NCI-H524 treated with DMSO at 0.1 percent for 48 hours (cell line): Measurements from ENCODE around the gene TDRD12.

ENCODE experiments used
- DNase-seq: peaks from one replicate; lab custom pipeline; 2025; lab: John Stamatoyannopoulos, UW

TDRD12 gene, protein sequence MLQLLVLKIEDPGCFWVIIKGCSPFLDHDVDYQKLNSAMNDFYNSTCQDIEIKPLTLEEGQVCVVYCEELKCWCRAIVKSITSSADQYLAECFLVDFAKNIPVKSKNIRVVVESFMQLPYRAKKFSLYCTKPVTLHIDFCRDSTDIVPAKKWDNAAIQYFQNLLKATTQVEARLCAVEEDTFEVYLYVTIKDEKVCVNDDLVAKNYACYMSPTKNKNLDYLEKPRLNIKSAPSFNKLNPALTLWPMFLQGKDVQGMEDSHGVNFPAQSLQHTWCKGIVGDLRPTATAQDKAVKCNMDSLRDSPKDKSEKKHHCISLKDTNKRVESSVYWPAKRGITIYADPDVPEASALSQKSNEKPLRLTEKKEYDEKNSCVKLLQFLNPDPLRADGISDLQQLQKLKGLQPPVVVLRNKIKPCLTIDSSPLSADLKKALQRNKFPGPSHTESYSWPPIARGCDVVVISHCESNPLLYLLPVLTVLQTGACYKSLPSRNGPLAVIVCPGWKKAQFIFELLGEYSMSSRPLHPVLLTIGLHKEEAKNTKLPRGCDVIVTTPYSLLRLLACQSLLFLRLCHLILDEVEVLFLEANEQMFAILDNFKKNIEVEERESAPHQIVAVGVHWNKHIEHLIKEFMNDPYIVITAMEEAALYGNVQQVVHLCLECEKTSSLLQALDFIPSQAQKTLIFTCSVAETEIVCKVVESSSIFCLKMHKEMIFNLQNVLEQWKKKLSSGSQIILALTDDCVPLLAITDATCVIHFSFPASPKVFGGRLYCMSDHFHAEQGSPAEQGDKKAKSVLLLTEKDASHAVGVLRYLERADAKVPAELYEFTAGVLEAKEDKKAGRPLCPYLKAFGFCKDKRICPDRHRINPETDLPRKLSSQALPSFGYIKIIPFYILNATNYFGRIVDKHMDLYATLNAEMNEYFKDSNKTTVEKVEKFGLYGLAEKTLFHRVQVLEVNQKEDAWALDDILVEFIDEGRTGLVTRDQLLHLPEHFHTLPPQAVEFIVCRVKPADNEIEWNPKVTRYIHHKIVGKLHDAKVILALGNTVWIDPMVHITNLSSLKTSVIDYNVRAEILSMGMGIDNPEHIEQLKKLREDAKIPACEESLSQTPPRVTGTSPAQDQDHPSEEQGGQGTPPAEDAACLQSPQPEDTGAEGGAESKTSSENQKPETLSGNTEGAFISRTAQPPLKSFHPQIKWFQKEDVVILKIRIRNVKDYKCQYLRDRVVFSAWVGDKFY (N-terminal part only)

DNA sequence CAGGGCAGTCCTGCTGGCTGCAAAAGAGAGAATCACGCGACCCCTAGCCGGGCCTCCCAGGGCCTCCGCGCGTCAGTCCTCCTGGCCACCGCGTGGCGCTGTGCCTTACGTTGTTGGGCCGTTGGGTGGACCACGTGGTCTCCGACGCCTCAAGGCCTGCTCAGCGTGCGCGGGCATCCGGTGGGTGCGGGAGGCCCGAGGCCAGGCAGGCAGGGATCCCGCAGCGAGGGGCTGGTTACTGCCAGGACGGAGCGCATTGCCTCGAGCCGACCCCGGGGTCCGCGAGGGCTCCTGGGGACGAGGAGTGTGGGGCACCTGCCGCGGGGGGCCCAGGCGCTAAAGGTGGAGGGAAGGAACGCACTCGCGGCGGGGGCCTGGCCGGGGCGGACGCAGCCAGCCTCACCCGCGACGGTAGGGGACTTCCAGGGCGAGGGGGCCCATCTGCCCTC, at the start of gene TDRD12:
Gene TDRD12, plus strand, starts transcription at position 157 of the 449 bp plus-strand sequence. CDS start 306 bp downstream, outside the sequence.
- DNase-seq = no peak

DNA sequence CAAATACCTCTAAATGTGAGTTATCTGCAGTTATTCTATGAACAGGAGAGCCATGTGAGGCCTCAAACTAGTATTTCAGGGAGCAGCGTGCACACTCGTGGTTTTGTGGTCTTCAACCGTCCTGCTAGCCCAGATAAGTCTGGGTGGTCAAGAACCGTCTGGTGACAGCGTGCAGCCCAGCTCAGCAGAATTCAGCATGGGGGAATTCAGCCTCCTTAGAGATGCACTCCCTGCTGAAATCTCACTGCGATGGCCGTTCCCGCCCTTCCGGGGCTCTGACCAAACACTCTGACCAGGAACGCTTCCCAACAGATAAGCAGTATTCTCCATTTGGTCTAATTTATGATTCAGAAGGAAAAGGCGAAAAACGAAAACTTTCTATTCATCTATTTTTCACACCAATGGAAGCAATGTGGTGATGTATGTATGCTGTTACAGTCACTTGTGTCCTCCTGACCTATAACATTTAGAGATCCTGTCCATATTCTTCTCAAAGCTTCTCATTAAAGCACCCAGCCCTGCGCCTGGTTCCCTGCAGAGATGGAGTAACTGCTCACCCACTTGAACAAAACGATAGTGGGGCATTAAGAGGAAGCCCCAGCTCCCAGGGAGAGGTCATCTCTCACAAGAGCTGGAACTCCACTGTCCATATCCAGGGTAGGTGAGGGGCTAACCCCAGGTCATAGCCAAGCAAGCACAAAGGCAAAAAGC, 47.5 kb upstream of the TDRD12 start:
- no peak for DNase-seq

DNA sequence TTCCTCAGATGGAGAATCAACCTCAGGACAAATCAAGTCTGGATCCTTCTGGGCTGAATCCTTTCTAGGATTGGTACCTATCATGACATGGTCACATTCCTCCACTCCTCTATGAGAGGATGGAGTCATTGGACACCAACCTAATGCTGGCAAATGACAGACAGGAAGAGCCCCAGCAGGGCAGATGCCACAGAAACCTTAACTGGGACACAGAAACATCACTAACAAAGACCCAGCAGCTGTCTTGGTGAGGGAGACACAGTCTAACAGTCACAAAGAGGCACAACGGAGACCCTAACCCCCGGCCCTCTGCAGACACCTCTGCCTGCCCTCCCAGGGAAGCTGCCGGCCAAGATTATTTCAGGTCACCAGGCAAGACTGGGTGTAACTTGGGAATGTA, 46.7 kb upstream of the TDRD12 start:
- no peak for DNase-seq

DNA sequence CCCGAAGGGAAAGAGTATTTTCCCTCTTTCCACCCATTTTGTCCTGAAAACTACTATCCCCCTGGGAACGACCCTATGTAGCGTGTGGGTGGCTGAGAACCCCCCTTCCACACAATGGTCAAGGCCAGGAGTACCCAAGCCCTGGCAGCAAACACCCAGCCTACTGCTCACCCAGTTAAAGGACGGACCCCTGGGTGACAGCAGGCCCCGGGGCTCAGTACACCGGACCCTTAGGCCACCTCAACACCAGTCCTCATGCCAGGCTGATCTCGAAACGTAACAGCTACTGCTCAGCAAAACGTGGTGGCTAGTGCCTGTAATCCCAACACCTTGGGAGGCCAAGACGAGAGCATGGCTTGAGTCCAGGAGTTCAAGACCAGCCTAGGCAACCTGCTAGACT, 46.0 kb upstream of the TDRD12 start:
- no peak for DNase-seq

DNA sequence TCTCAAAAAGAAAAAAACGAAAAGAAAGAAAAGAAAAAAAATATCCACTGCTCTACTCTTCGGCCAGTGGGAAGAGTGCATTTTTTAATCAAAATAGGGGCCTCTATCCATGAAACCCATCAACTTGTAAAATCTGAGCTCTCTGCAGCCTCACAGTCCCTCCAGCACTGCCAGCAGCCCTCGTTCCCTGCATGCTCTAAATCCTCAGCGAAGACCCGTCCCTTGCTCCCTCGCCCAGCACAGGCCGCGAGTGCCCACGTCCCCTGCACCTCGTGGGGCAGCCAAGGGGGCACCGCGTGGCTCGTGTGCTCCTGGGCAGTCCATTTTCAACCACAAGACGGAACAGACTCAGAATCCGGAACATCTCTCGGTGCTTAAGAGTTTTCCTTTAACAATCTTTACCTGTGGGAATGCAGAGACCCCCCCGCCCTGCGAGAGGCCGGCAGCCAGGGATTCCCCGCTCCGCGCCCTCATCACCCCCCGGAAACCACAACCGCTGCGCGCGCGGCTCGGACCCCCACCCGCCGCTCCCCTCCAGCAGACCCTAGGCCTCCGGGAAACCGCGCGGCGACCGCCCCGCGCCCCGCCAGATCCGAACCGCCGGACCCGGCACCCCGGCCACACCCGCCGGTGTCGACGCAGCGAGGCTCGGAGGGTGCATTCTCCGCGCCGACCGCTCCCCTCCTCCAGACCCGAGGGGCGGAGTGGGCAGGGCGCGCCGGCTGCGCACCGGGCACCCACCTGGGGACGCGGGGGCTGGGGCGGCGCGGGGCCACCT, 45.2 kb upstream of the TDRD12 start:
- DNase-seq = no peak

DNA sequence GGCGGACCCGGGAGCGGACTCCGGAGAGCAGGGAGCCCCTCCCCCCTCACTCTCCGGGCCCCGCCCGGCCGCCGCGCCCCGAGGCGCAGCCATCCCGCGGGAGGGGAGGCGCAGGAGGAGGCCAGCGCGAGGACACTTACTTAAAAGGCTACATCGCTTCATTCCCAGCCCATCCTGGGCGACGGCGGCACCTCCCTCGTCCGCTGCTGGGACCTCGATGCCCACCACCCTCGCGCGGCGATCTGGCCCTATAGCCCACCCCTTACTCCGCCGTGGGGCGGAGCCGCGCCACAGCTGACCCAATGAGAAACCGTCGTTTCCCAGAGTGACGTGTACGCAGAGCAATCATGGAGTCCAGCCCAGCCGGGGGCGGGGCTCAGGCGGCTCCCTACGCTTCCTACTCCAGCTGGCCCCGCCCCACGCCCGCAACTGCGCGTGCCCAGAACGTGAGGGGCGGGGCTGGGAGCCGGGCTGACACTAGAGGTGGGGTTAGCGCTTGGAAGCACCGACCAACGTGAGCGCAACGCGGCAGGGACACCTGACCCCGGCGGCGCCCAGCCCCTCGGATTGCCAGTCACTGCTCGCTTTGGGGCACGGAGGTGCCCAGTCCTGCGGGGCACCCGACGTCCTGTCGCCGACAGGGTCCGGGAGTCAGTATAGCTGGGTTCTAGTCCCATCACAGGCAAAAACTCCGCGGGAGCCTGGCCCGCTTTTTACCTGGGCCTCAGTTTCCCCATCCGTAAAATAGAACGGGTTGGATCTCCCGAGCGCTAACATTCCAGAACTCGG, 44.4 kb upstream of the TDRD12 start, which contains the start of gene ANKRD27:
Gene ANKRD27, minus strand, starts transcription at position 250 of the 789 bp plus-strand sequence. CDS start 16,165 bp downstream, outside the sequence.
- peak; percentile 94 for DNase-seq

DNA sequence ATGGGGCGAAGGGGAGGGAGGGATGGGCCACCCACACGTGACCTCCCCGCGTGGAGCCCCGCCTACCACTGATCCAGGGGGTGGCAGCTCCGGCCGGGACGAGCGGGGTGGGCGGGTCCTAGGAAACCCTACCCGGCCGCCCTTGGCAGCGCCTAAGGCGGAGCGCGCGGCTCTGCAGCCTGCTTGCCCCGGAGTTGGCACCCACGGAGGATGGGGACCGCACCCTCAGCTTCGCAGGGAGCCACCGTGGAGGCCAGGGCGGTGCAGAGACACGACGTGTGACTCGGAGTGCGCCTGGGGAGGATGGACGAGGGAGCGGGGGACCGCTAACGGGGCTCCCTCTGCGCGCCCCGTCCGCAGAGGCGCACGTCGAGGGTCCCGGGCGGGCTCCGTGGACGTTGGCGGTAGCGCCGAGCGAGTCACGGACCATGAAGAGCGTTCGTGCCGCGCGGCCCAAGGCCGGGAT, 43.8 kb upstream of the TDRD12 start, which contains the start of gene RGS9BP:
Gene RGS9BP, plus strand, starts transcription at position 129 of the 466 bp plus-strand sequence. CDS start 416 bp downstream, outside the sequence.
- DNase-seq = no peak

DNA sequence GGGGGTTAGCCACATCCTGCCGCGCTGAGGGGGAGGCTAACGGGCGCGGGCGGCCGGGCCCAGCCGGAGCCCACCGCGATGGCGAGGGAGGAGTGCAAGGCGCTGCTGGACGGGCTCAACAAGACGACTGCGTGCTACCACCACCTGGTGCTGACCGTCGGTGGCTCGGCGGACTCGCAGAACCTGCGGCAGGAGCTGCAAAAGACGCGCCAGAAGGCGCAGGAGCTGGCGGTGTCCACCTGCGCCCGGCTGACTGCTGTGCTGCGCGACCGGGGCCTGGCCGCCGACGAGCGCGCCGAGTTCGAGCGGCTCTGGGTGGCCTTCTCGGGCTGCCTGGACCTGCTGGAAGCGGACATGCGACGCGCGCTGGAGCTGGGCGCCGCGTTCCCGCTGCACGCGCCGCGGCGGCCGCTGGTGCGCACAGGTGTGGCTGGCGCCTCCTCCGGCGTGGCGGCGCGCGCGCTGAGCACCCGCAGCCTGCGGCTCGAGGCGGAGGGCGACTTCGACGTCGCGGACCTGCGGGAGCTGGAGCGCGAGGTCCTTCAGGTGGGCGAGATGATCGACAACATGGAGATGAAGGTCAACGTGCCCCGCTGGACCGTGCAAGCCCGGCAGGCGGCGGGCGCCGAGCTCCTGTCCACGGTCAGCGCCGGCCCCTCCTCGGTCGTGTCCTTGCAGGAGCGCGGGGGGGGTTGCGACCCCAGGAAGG, 43.2 kb upstream of the TDRD12 start:
- no peak for DNase-seq

DNA sequence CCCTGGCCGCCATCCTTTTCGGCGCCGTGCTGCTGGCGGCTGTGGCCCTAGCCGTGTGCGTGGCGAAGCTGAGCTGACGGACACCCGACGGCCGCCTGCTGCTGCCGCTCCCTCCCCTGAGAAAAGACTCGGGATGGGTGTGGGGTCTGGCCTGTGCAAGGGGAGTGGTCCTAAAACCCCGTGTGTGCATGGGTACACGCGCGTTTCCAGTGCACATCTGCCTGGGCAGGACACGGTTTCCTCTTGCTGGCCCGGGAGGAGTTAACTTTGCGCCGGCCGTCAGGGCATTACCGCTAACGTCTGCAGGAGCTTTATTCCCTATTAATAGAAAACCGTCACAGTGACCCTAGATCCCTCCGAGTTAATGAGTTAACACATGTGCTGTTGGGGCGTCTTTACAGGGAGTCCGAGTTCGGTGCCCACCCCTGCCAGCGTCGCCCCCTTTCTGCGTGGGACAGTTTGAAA, 42.6 kb upstream of the TDRD12 start:
- no peak for DNase-seq

DNA sequence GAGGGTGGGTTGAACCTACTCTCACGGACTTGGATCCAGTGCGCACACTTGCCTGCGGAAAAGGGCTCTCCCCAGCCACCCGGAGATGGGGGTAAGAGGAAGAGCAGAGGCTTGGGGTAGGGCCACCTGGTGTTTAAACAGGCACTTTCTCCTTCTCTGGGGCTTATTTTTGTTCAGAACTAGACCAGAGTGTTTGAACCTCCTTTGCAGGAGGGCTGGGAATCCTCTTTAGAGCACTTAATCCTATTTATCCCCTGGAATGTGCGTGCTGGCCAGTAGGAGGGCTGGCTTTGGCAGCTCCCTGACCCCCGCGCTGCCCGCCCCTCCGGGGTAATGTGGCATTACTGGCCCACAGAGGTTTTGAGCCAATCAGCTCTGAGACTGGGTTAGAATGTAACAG, 41.9 kb upstream of the TDRD12 start:
- DNase-seq = peak; percentile 94

DNA sequence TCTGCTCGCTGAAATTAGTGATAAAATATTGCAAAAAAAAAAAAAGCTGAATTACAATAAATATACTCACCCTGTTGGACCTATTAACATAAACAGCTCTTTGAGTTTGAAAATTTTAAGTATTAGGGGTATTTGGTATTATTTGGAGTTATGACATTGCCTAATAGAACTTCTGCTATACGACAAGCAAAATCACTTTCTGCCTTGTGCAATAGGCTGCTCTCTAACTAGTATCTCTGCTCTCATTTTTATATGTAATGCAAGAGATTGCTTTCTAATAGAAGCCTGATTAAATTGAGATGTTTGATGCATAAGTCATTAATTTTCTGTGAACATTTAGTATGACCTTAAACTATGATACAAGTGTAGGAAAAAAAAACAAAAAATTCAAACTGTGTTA, 38.6 kb upstream of the TDRD12 start:
- DNase-seq = no peak

DNA sequence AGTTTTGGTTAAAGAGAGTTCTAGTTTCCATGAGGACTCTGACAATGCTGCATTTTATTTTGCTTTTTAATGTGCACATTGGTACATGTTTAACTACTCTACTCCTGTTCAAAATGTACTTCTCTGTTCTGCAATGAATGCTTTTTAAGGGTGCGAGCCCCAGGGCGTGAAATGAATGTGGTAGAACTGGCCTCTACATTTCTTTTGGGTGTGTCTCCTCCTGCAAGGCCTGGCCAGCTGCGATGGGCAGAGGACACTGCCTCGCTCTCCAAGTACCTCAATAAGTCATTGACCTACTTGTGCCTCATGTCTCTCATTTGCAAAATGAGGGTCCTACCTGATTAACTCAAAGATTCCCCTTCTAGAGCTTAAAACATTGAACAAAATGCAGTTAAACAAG, 37.2 kb upstream of the TDRD12 start:
- no peak for DNase-seq

DNA sequence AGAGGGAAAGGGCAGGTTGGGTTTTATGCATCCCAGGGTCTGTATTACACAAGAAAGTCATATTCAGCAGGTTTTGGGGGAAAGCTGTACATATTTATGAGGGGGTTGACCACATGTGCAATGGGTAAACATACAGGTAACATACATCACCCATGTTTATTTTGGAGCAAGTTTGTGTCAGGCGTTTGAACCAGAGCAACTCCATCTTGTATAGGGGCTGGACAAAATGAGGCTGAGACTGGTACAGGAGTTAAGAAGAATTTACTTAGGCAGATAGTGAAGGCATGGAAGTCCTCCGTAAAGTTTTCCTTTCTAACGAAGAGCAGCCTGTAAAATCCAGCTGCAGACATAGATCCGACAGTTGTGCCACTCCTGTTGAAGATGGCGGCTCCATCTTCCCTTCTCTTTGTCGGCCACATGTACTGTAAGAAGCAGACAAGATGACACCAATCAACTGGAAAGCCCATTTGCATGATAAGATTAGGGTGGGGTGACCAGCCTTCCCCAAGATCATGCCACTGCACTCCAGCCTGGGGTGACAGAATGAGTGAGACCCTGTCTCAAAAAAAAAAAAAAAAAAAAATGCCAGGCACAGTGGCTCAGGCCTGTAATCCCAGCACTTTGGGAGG, 32.6 kb upstream of the TDRD12 start:
- DNase-seq = no peak

DNA sequence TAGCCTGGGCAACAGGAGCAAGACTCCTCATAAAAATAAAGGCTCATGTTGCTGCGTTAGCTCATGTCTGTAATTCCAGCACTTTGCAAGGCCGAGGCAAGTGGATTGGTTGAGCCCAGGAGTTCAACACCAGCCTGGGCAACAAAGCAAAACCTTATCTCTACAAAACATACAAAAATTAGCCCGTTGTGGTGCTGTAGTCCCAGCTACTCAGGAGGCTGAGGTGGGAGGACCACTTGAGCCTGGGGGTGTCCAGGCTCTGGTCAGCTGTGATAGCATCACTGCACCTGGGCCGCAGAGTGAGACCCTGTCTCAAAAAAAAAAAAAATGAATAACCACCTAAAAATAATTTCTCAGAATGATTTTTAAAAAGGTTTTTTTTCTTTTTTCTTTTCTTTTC, 31.9 kb upstream of the TDRD12 start:
- no peak for DNase-seq

DNA sequence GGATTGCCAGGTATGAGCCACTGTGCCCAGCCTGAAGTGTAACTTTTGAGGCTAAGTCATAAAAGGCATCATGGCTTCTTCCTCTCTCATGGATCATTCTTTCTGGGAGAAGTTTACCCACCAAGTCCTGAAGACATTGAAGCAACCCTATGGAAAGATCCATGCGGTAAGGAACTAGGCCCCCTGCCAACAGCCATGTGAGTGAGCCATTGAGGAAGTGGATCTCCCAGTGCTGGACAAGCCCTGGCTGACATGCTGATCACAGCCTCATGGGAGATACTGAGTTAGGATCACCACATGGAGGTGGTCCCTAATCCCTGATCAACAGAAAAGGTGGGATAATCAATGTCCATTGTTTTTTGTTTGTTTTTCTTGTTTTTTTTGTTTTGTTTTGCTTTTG, 31.3 kb upstream of the TDRD12 start:
- DNase-seq = no peak

DNA sequence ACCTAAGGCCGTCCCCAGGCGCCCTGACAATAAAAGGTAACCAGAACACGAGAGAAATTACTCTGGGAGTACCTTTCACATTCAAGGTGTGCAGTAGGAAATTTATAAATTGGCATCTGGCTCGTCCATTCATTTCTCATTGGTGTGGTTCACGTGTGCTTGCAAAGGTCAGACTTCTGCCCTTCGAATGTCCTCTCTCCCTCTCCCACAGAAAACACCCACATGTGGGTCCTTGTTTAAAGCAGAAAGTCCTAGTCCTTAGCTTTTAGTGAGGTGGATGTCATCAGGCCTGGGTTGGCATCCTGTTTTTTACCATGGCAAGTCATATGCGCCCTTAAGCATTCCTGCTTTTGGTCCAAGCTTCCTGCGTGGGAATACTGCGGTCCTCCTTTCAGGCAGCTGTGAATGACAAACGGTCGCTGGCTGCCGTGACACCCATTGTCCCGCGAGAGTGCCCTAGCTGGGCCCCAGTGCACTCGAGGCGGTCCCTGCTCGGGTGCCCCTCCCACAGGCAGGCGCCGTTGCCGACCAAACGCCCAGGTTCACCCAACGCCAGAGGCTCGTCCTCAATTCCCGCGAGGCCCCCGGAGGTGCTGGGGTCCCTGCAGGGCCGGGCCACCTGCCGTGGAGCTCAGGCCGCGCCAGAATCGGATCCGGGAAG, 28.1 kb upstream of the TDRD12 start, which contains the start of gene NUDT19:
Gene NUDT19, plus strand, starts transcription at position 531 of the 661 bp plus-strand sequence. CDS start 140 bp downstream, outside the sequence.
- peak; percentile 19 for DNase-seq

DNA sequence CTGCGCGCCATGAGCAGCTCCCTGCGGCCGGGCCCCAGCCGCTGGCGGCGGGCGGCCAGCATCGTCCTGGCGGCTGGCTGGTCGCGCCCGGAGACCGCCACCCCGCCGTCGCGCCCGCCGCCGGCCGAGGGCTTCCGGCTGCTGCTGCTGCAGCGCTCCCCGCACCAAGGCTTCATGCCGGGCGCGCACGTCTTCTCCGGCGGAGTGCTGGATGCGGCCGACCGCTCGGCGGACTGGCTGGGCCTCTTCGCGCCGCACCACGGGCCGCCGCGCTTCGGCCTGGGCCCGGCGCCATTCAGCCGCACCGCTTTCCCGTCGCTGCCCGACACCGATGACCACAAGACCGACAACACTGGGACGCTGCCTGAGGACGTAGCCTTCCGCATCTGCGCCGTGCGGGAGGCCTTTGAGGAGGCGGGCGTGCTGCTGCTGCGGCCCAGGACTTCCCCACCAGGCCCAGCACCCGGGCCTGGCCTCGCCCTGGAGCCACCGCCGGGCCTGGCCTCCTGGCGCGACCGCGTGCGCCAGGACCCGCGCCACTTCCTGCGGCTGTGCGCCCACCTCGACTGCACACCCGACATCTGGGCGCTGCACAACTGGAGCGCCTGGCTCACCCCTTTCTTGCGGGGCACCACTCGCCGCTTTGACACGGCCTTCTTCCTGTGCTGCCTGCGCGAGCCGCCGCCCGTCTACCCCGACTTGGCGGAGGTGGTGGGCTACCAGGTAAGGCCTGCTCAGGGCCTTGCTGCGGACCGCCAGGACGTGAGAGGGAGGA, 27.4 kb upstream of the TDRD12 start:
- DNase-seq = no peak
